A549 (cell line): ENCODE data around the gene RIPPLY1.

Experiments
- CBX2 ChIP-seq: fragments of 200-600 bp; sonication (generic); IDR thresholded peaks from 2 replicates; pipeline ENCODE4 v1.6.1; 2016; ENCODE audit warnings: low read depth, mild to moderate bottlenecking, borderline replicate concordance
- POLR2A ChIP-seq: IDR thresholded peaks from 2 replicates; pipeline ENCODE4 v1.6.1; 2012; ENCODE audit warnings: mild to moderate bottlenecking, low read length
- RCOR1 ChIP-seq: fragments of 150-350 bp; IDR thresholded peaks from 2 replicates; pipeline ENCODE4 v1.6.1; 2014; ENCODE audit warnings: antibody characterized with exemption, low read length, low read depth
- SREBF2 ChIP-seq: fragments of 450-650 bp; IDR thresholded peaks from 2 replicates; pipeline ENCODE4 v1.6.1; 2014; ENCODE audit warnings: mild to moderate bottlenecking, moderate library complexity

- TF ChIP-seq POLR2A (no peak), CBX2 (no peak), RCOR1 (no peak), SREBF2 (no peak)
Observed at GRCh38 chrX:106897259-106897658, 5.9 kb downstream of the RIPPLY1 start.
